ENCODE data around the gene MPP2. TPM values are rescaled to one million over a fixed set of nuclear protein-coding genes. Genes with fewer than 3 reads are reported as not detected.
A peak's percentile ranks its signal among the peaks of the same experiment; 100 is the strongest.
"Not testable (repeated sequence)": the region's sequence is repeated elsewhere in the genome, so short reads cannot be mapped to it uniquely, and the experiment has no call there.

Gene MPP2
- polyA plus RNA-seq, 4 donors: 0.27 to 1.8 (median 1.1) TPM; not detected in 1

- H3K27ac ChIP-seq (ENCODE audit: low read depth in 1 of 3, low read length in 2 of 3): no peak overlapping the region
- DNase-seq (no peak), FAIRE-seq (no peak)
- 84 to 88% (median 87%) methylated on average over 8 of the region's 8 CpGs for WGBS, 3 donors
- H3K27me3 ChIP-seq (ENCODE audit: control insufficient read depth in 3 of 3, insufficient read depth in 3 of 3, low read length in 3 of 3): peaks cover 0 to 20% (median 3%) of the 10 kb centered on the region in 3 donors
- no peaks in the 10 kb centered on the region for H3K9me3 ChIP-seq (ENCODE audit: control insufficient read depth in 2 of 2, insufficient read depth in 1 of 2, low read depth in 1 of 2, low read length in 1 of 2)
- no peaks in the 10 kb centered on the region for H3K36me3 ChIP-seq (ENCODE audit: control insufficient read depth in 3 of 3, insufficient read depth in 2 of 3, low read depth in 1 of 3, low read length in 3 of 3)
- no peak overlapping the region for H3K4me3 ChIP-seq (ENCODE audit: low read depth in 1 of 3, low read length in 3 of 3)
- H3K4me1 ChIP-seq (ENCODE audit: control insufficient read depth in 3 of 3, insufficient read depth in 2 of 3, low read depth in 1 of 3, low read length in 2 of 3): no peaks in the 10 kb centered on the region
Measured at GRCh38 chr17:43849116-43849515, 58.2 kb downstream of the MPP2 start.

- Histone ChIP-seq H3K4me3 (ENCODE audit: low read depth in 1 of 3, low read length in 3 of 3) (no peak overlapping the region), H3K9me3 (ENCODE audit: control insufficient read depth in 2 of 2, insufficient read depth in 1 of 2, low read depth in 1 of 2, low read length in 1 of 2) (no peaks in the 10 kb centered on the region), H3K27me3 (ENCODE audit: control insufficient read depth in 3 of 3, insufficient read depth in 3 of 3, low read length in 3 of 3) (peaks cover 0 to 19% (median 3%) of the 10 kb centered on the region in 3 donors), H3K36me3 (ENCODE audit: control insufficient read depth in 3 of 3, insufficient read depth in 2 of 3, low read depth in 1 of 3, low read length in 3 of 3) (no peaks in the 10 kb centered on the region), H3K27ac (ENCODE audit: low read depth in 1 of 3, low read length in 2 of 3) (no peak overlapping the region), H3K4me1 (ENCODE audit: control insufficient read depth in 3 of 3, insufficient read depth in 2 of 3, low read depth in 1 of 3, low read length in 2 of 3) (no peaks in the 10 kb centered on the region)
- DNase-seq: no peak
- 90 to 92% (median 91%) methylated on average over 10 of the region's 10 CpGs for WGBS, 3 donors
- no peak for FAIRE-seq
Measured at GRCh38 chr17:43848601-43849000, 58.7 kb downstream of the MPP2 start.

- no peak within 1 kb of the TSS for H3K4me3 ChIP-seq (ENCODE audit: low read depth in 1 of 3, low read length in 3 of 3)
- DNase-seq: no peak
- peaks cover 0 to 19% (median 3%) of the 10 kb centered on the region in 3 donors for H3K27me3 ChIP-seq (ENCODE audit: control insufficient read depth in 3 of 3, insufficient read depth in 3 of 3, low read length in 3 of 3)
- H3K9me3 ChIP-seq (ENCODE audit: control insufficient read depth in 2 of 2, insufficient read depth in 1 of 2, low read depth in 1 of 2, low read length in 1 of 2): no peaks in the 10 kb centered on the region
- 34 to 53% (median 50%) methylated on average over 14 to 17 of the region's 17 CpGs for WGBS, 3 donors
- H3K36me3 ChIP-seq (ENCODE audit: control insufficient read depth in 3 of 3, insufficient read depth in 2 of 3, low read depth in 1 of 3, low read length in 3 of 3): no peaks in the 10 kb centered on the region
- H3K27ac ChIP-seq (ENCODE audit: low read depth in 1 of 3, low read length in 2 of 3): no peak within 1 kb of the TSS
- no peak for FAIRE-seq
- no peaks in the 10 kb centered on the region for H3K4me1 ChIP-seq (ENCODE audit: control insufficient read depth in 3 of 3, insufficient read depth in 2 of 3, low read depth in 1 of 3, low read length in 2 of 3)
Measured at GRCh38 chr17:43846963-43847371, 60.4 kb downstream of the MPP2 start, which contains the start of gene CD300LG. Gene CD300LG, plus strand, starts transcription at chr17:43847176. Its CDS starts 41 bp downstream, at chr17:43847217.

- Histone ChIP-seq H3K27me3 (ENCODE audit: control insufficient read depth in 3 of 3, insufficient read depth in 3 of 3, low read length in 3 of 3) (peaks cover 0 to 17% (median 0%) of the 10 kb centered on the region in 3 donors), H3K4me3 (ENCODE audit: low read depth in 1 of 3, low read length in 3 of 3) (no peak overlapping the region), H3K9me3 (ENCODE audit: control insufficient read depth in 2 of 2, insufficient read depth in 1 of 2, low read depth in 1 of 2, low read length in 1 of 2) (no peaks in the 10 kb centered on the region), H3K4me1 (ENCODE audit: control insufficient read depth in 3 of 3, insufficient read depth in 2 of 3, low read depth in 1 of 3, low read length in 2 of 3) (no peaks in the 10 kb centered on the region), H3K27ac (ENCODE audit: low read depth in 1 of 3, low read length in 2 of 3) (no peak overlapping the region), H3K36me3 (ENCODE audit: control insufficient read depth in 3 of 3, insufficient read depth in 2 of 3, low read depth in 1 of 3, low read length in 3 of 3) (no peaks in the 10 kb centered on the region)
- FAIRE-seq (no peak), DNase-seq (peak; percentile 73 to 82)
- 8 to 14% (median 11%) methylated on average over 13 of the region's 13 CpGs for WGBS, 3 donors
Measured at GRCh38 chr17:43846221-43846712, 61.1 kb downstream of the MPP2 start.

GRCh38 chr17:43845766-43846165 is 61.6 kb downstream of the MPP2 start:
- FAIRE-seq (no peak), DNase-seq (no peak)
- Histone ChIP-seq H3K4me1 (ENCODE audit: control insufficient read depth in 3 of 3, insufficient read depth in 2 of 3, low read depth in 1 of 3, low read length in 2 of 3) (no peaks in the 10 kb centered on the region), H3K9me3 (ENCODE audit: control insufficient read depth in 2 of 2, insufficient read depth in 1 of 2, low read depth in 1 of 2, low read length in 1 of 2) (no peaks in the 10 kb centered on the region), H3K27ac (ENCODE audit: low read depth in 1 of 3, low read length in 2 of 3) (no peak overlapping the region), H3K4me3 (ENCODE audit: low read depth in 1 of 3, low read length in 3 of 3) (no peak overlapping the region), H3K27me3 (ENCODE audit: control insufficient read depth in 3 of 3, insufficient read depth in 3 of 3, low read length in 3 of 3) (peaks cover 0 to 14% (median 0%) of the 10 kb centered on the region in 3 donors), H3K36me3 (ENCODE audit: control insufficient read depth in 3 of 3, insufficient read depth in 2 of 3, low read depth in 1 of 3, low read length in 3 of 3) (no peaks in the 10 kb centered on the region)
- WGBS, 3 donors: 58 to 66% (median 65%) methylated on average over 4 of the region's 4 CpGs

- Histone ChIP-seq H3K4me1 (ENCODE audit: control insufficient read depth in 3 of 3, insufficient read depth in 2 of 3, low read depth in 1 of 3, low read length in 2 of 3) (peaks cover 0 to 4% (median 0%) of the 10 kb centered on the region in 3 donors), H3K4me3 (ENCODE audit: low read depth in 1 of 3, low read length in 3 of 3) (no peak overlapping the region), H3K27ac (ENCODE audit: low read depth in 1 of 3, low read length in 2 of 3) (no peak overlapping the region), H3K27me3 (ENCODE audit: control insufficient read depth in 3 of 3, insufficient read depth in 3 of 3, low read length in 3 of 3) (peaks cover 0 to 14% (median 0%) of the 10 kb centered on the region in 3 donors), H3K9me3 (ENCODE audit: control insufficient read depth in 2 of 2, insufficient read depth in 1 of 2, low read depth in 1 of 2, low read length in 1 of 2) (no peaks in the 10 kb centered on the region), H3K36me3 (ENCODE audit: control insufficient read depth in 3 of 3, insufficient read depth in 2 of 3, low read depth in 1 of 3, low read length in 3 of 3) (no peaks in the 10 kb centered on the region)
- WGBS, 3 donors: 73 to 85% (median 80%) methylated on average over 5 of the region's 5 CpGs
- DNase-seq: no peak
- FAIRE-seq: no peak
Measured at GRCh38 chr17:43844241-43844640, 63.1 kb downstream of the MPP2 start.

- Histone ChIP-seq H3K36me3 (ENCODE audit: control insufficient read depth in 3 of 3, insufficient read depth in 2 of 3, low read depth in 1 of 3, low read length in 3 of 3) (no peaks in the 10 kb centered on the region), H3K27me3 (ENCODE audit: control insufficient read depth in 3 of 3, insufficient read depth in 3 of 3, low read length in 3 of 3) (peaks cover 0 to 6% (median 0%) of the 10 kb centered on the region in 3 donors), H3K4me1 (ENCODE audit: control insufficient read depth in 3 of 3, insufficient read depth in 2 of 3, low read depth in 1 of 3, low read length in 2 of 3) (peaks cover 0 to 4% (median 0%) of the 10 kb centered on the region in 3 donors), H3K9me3 (ENCODE audit: control insufficient read depth in 2 of 2, insufficient read depth in 1 of 2, low read depth in 1 of 2, low read length in 1 of 2) (no peaks in the 10 kb centered on the region), H3K4me3 (ENCODE audit: low read depth in 1 of 3, low read length in 3 of 3) (no peak overlapping the region), H3K27ac (ENCODE audit: low read depth in 1 of 3, low read length in 2 of 3) (no peak overlapping the region)
- WGBS, 3 donors: 62 to 84% (median 77%) methylated on average over 7 of the region's 7 CpGs
- FAIRE-seq (no peak), DNase-seq (no peak)
Measured at GRCh38 chr17:43842975-43843325, 64.4 kb downstream of the MPP2 start.

GRCh38 chr17:43842091-43842974 is 65.0 kb downstream of the MPP2 start:
- H3K36me3 ChIP-seq (ENCODE audit: control insufficient read depth in 3 of 3, insufficient read depth in 2 of 3, low read depth in 1 of 3, low read length in 3 of 3); DNase-seq; FAIRE-seq; H3K4me3 ChIP-seq (ENCODE audit: low read depth in 1 of 3, low read length in 3 of 3); H3K27me3 ChIP-seq (ENCODE audit: control insufficient read depth in 3 of 3, insufficient read depth in 3 of 3, low read length in 3 of 3); H3K27ac ChIP-seq (ENCODE audit: low read depth in 1 of 3, low read length in 2 of 3); H3K4me1 ChIP-seq (ENCODE audit: control insufficient read depth in 3 of 3, insufficient read depth in 2 of 3, low read depth in 1 of 3, low read length in 2 of 3); H3K9me3 ChIP-seq (ENCODE audit: control insufficient read depth in 2 of 2, insufficient read depth in 1 of 2, low read depth in 1 of 2, low read length in 1 of 2): not testable (repeated sequence)
- 78 to 84% (median 81%) methylated on average over 22 to 54 of the region's 54 CpGs for WGBS, 3 donors
